HG03139 (cell line): ENCODE results near the gene CDC123.
"Not testable (repeated sequence)": the region's sequence is repeated elsewhere in the genome, so short reads cannot be mapped to it uniquely, and the experiment has no call there.

Experiments used
- ATAC-seq: cut with Tn5 transposase; IDR thresholded peaks from one replicate; pipeline ENCODE4 v1.9.1; 2021; ENCODE audit not compliant: unreplicated experiment

The CDC123 gene

DNA sequence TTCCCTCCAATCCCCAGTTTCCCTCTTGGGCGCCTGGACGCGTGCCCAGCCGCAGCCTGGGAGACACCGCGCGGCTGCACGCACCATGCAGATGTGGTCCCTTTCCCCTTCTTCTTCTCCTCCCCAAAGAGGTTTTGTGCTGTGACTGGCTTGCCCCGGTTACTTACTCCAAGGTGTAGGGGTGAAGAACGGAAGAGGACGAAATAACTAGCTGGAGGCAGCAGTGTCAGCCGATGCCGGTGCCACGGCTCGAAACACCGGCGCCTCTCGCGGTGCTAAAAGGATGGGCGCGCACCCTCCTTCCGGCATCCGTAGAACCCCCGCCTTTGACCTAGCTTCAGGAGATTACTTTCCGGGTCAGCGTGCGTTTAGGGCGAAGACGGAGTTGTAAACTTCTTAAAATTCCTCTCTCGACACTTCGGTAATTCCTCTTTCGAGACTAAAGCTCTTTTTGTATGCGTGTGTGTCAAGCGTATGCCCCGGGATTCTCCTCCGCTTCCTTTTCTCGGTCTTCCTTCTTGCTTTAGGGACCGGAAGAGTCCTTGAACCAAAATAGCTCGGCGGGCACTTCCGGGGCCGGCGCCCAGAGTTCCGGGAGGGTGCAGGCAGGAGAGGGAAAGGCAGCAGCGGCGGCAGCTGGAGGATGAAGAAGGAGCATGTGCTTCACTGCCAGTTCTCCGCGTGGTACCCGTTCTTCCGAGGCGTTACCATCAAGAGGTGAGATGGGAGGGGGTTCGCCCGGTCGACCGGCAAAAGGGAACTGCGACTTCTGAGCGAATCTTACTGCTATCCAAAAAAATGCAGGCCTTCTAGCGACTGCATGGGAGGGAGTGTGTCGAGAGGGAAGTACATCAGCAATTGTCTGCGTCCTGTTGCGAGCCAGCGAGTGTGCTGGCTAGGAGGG, at the start of gene CDC123, which contains the start of gene NUDT5:
CDC123 (plus strand) TSS at position 586 of the 904 bp plus-strand sequence; CDS start at position 644, 58 bp downstream.
NUDT5 (minus strand) TSS at position 289 of the 904 bp plus-strand sequence. CDS start 9,600 bp downstream, outside the sequence.
- peak; percentile 92 for ATAC-seq

- no peak for ATAC-seq
These were observed 45.8 kb upstream of the CDC123 start for GRCh38 chr10:12150163-12150562.

DNA sequence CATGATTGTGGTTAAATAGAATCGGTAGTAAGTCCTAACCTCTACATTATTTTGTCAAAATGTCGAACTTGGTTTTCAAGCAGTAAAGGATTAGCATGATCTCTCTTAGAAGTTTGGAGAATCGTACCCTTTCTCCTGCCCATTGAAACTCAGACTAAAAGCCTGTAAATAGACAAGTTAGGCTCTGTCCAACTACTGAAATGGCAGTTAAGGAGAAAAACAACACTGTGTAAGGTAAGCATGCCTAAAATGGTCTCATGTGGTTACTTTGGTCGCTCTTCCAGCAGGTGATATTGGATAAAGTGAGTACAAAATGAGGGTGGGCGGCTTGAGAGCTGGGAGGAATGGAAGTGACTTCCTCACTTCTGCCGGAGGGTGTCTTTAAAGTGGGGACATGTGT, 41.5 kb upstream of the CDC123 start:
- ATAC-seq = no peak

GRCh38 chr10:12156367-12157123, 39.4 kb upstream of the CDC123 start:
- ATAC-seq = no peak

DNA sequence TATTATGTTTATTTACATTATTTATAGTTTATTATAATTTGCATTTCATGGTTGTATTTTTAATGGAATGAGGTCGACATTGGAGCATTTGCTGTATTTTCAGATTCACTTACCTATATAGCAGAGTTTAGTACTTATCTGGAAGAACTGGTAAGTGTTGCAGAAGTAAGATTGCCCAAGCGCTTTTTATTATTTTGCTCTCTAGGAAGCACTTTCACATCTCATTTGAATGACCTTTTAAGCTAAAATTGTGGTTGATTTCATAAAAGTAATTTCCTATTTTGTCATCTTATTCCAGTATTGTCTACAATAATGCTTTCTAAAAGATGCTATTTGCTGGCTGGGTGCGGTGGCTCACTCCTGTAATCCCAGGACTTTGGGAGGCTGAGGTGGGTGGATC, 37.9 kb upstream of the CDC123 start:
- ATAC-seq = no peak

GRCh38 chr10:12160664-12161063, 35.3 kb upstream of the CDC123 start:
- no peak for ATAC-seq

DNA sequence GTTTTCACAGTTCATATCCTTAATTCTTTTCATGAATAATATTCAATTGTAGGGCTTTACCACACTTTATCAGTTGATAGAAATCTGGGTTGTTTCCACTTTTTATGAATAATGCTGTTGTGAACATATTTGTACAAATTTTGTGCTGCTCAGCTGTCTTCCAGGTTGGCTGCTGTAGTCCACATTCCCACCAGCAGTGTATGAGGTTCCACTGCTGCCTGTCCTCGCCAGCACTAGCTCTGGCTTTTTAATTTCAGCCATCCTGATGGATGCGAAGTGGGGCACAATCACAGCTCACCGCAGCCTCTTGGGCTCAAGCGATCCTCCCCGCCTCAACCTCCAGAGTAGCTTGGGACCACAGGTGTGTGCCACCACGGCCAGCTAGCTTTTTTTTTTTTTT, 33.1 kb upstream of the CDC123 start:
- no peak for ATAC-seq

DNA sequence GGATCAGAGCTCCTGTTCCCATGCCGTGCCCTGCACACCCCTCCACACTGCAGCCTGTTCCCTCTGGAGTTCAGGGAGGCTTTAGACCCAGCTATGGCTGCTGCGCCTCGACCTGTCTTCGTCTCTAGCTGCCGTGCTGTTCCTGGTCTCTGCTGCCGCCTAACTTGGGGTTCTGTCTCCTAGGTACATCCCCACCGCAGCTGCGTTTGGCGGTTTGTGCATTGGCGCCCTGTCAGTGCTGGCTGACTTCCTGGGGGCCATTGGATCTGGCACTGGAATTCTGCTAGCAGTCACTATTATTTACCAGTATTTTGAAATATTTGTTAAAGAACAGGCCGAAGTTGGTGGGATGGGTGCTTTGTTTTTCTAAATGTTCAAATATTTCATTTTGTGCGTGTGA, 31.9 kb upstream of the CDC123 start:
- ATAC-seq = no peak

DNA sequence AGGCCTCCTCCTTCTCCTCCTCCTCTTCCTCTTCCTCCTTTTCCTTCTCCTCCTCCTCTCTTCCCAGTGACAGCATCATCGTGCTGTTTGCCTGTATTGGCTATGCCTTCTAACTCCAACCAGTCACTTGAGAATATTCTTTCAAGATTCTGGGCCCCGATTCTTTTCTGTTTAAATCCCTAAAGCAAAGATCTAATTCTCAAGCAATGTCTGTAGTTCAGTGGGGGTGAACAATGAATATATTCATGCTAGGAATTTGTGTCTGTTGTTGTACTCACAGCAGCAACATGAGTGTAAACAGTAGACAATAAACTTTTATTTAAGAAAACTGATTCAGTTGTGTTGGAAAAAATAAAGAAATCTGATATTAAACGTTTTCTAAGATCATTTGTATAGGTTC, 31.0 kb upstream of the CDC123 start:
- ATAC-seq = no peak

- ATAC-seq = no peak
These were observed 29.8 kb upstream of the CDC123 start for GRCh38 chr10:12165999-12166775.

DNA sequence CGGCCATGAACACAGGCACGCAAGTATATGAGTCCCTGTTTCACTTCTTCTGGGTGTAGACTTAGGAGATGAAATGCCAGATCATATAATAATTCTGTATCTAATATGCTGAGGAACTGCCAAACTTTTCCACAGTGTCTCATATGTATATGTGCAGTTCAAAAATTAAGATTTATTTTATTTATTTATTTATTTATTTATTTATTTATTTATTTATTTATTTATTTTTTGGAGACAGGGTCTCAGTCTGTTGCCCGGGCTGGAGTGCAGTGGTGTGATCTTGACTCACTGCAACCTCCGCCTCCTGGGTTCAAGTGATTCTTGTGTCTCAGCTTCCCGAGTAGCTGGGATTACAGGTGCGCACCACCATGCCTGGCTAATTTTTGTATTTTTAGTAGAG, 24.5 kb upstream of the CDC123 start:
- not testable (repeated sequence) for ATAC-seq

GRCh38 chr10:12177642-12178041, 18.3 kb upstream of the CDC123 start:
- no peak for ATAC-seq

- no peak for ATAC-seq
These were observed 16.3 kb upstream of the CDC123 start for GRCh38 chr10:12179606-12180170.

DNA sequence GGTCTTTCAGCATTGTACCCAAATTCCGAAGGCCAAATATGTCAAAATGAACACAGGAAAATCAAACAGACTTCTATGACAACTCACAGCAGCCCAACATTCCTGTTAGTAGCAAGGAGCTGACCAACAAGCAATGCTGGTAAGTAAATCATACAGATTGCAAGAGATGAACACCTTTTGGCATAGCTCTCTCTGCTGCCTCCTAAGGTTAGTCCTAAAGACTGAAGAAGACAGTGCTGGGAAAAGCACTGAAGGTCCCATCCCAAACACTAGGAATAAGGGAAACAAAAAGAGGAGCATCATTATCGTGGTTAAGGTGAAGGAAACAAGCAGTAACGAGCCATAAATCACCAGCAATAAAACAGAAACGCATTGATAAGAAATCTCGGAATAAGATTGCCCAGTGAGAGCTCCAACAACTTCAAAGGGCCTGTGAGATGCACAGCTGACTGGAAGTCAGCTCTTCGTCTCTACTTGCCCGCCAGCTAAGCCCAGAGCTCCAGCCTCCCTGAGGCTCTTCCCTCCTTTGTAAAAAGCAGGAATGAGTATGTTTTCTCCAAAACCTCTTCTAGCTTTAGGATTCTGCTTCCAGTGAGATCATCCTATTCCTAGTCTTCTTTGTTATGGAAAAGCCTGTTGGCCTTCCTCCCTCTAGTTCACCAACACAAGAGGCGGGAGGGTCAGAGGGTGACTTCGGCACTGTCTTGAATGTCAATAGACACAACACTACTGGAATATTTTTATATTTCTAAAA, 15.6 kb upstream of the CDC123 start:
- no peak for ATAC-seq

- no peak for ATAC-seq
These were observed 14.8 kb upstream of the CDC123 start for GRCh38 chr10:12181065-12181775.

GRCh38 chr10:12184165-12184564, 11.8 kb upstream of the CDC123 start:
- no peak for ATAC-seq

DNA sequence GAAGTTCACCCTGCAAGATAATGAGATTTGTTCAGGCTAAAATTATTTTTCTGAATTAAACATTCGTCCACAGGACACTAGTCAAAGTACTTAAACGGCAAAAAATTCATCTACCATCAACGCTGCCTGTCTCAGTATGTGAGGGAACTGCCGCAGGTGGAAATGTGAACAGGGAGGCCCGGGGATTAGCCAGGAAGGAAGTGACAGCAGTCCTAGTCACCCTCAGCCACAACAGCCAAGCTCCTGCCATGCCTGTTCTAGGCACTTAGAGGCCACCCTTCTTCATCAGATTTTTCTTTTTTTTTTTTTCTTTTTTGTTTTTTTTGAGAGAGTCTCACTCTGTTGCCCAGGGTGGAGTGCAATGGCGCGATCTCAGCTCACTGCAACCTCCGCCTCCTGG, 9.7 kb upstream of the CDC123 start:
- ATAC-seq = no peak

DNA sequence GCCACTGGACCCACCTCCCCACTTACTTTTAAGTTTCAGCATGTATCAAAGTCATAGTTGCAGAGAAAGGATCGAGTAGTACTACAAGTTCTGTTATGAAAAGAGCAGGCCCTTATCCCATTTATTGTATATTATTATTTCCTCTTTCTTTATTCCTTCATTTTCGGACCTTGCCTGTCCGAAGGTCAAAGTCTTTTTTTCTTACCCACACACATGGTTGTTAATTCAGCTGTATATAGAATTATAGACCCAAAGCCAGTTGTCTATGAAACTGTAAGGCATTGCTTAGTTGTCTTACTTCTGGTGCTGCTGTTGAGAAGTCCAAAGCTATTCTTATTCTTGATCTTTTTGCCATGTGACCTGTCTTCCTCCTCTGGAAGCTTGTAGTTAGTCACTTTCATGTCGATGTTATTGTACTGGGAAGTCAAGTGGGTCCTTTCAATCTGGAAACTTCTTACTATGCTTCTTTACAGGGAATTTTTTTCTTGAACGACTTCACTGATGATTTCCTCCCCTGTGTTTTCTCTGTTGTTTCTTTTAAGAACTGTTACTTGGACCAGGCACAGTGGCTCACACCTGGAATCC, 8.6 kb upstream of the CDC123 start:
- ATAC-seq = no peak

- ATAC-seq = no peak
These were observed 7.3 kb upstream of the CDC123 start for GRCh38 chr10:12188656-12189055.
